Urinary bladder (tissue), 4 donors: ENCODE results near the gene DCBLD2. TPM values are rescaled to one million over a fixed set of nuclear protein-coding genes. Genes with fewer than 3 reads are reported as not detected.
A peak's percentile ranks its signal among the peaks of the same experiment; 100 is the strongest.

Experiments used
- DNase-seq: peaks from one replicate; pipeline ENCODE4 v3.0.0-alpha.2; 2015; ENCODE audit errors: extremely low spot score
- H3K27ac ChIP-seq: one replicate; pipeline ENCODE4 v1.5.1; 2013; ENCODE audit warnings: low read depth, mild to moderate bottlenecking, moderate library complexity
- H3K36me3 ChIP-seq: one replicate; pipeline ENCODE4 v1.6.1; 2013; ENCODE audit warnings: mild to moderate bottlenecking, moderate library complexity; ENCODE audit not compliant: insufficient read depth
- H3K4me1 ChIP-seq: one replicate; pipeline ENCODE4 v1.6.1; 2013; ENCODE audit warnings: mild to moderate bottlenecking, moderate library complexity; ENCODE audit not compliant: insufficient read depth
- H3K4me3 ChIP-seq: one replicate; pipeline ENCODE4 v1.5.1; 2013; ENCODE audit warnings: low read depth, low read length
- WGBS: extraction: QIAGEN DNeasy Blood & Tissue Kit; methylation state at CpG from one replicate; pipeline ENCODE4 v1.1.7; 2013; 5-methylcytosine and 5-hydroxymethylcytosine counted together
- polyA plus RNA-seq: library from polyadenylated mRNA; stranded (reverse); fragments of 200-250 nt; gene quantifications from one replicate; pipeline ENCODE4 v1.2.3, GENCODE V29; 2013
- total RNA-seq: library from RNA; depleted of rRNA; stranded (reverse); fragments of >200 nt; gene quantifications from one replicate; pipeline ENCODE4 v1.2.3, GENCODE V29; 2014
- donor health status: healthy with polysubstance abuse.
- donor health status: healthy.

The DCBLD2 gene
- total and polyA plus RNA-seq, 2 donors: 16.0 to 79.6 TPM

DNA sequence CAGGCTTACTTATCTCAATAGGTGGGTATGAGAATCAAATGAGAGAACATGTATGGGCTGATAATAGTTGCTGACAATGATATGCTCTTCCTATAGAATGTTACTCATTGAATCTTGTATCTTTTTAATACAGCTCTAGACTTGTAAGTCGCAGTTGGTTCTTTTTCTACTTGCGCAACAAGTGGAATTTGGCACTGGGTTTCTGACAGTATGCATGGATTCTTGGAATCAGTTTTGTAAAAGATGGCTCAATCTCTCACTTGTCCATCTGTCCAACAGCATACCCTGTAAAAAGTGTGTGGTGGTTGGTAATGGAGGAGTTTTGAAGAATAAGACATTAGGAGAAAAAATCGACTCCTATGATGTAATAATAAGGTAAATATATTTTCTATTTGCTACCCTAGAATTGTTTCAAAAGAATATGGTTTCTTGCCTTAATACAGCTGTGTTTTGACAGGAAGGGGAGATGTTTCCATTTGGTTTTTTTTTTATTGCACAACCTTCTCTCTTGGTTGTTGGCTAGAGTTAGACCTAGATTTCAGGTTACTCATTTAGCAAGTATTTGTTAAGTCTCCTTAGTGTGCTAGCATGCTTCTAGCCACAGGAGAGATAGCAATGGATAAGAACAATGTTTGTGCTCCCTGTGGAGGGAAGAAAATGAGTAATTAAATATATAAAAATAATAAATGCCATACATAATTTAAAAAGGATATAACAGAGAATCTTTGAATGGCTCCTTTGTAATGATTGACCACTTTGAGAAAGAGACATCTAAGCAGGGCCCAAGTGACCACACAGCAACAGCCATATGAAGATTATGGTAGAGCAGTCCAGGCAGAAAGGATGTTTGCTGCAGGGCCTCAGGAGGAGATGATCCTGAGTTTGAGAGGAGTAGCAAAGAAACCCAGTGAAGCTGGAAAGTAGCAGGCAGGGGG, 116.6 kb downstream of the DCBLD2 start:
- Histone ChIP-seq H3K4me3 (no peak overlapping the region), H3K36me3 (no peaks in the 10 kb centered on the region), H3K27ac (peak overlapping the region; percentile 45), H3K4me1 (no peaks in the 10 kb centered on the region)
- 60% methylated on average over 3 of the region's 3 CpGs for WGBS
- no peak for DNase-seq

GRCh38 chr3:98784042-98784441, 117.5 kb downstream of the DCBLD2 start:
- WGBS: 86% methylated on average over 5 of the region's 5 CpGs
- DNase-seq: no peak
- H3K27ac ChIP-seq: no peak overlapping the region

DNA sequence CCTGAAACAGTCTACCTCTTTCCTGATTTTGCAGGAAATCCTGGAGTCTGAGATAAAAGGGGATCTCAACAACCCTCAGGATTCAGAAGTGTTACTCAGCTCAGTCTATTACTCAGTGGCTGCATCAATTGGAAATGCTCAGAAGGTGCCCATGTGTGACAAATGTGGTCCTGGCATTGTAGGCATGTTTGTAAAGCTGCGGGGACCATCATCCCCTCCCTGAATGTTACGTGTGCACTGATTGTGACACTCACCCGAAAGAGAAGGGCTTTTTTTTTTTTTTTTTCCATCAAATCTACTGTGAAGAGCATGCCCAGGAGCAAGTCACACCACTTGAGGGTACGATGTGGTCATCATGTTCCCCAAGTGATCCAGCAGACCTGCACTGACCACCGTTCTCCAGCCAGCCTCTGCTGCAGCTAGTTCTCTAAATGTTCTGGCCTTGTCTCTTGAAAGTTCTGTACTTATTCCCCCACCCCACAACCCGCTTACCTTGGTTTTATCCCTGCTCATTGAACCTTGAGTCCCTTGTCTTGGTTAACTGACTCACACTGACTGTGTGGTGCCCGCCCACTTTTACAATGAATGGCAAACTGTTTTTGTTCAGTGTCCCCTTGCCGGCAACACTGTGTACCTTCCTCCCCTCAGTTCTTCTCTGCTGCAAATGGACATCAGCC, 118.5 kb downstream of the DCBLD2 start:
- H3K27ac ChIP-seq: no peak overlapping the region
- WGBS: 91% methylated on average over 8 of the region's 8 CpGs
- no peaks in the 10 kb centered on the region for H3K36me3 ChIP-seq
- H3K4me3 ChIP-seq: no peak overlapping the region
- DNase-seq: no peak
- H3K4me1 ChIP-seq: no peaks in the 10 kb centered on the region

More at GRCh38 chr3:98784042-98784441, 117.5 kb downstream of the DCBLD2 start:
- Histone ChIP-seq H3K4me1 (no peaks in the 10 kb centered on the region), H3K4me3 (no peak overlapping the region), H3K36me3 (no peaks in the 10 kb centered on the region)

GRCh38 chr3:98780343-98780742, 121.2 kb downstream of the DCBLD2 start:
- H3K27ac ChIP-seq: no peak overlapping the region

DNA sequence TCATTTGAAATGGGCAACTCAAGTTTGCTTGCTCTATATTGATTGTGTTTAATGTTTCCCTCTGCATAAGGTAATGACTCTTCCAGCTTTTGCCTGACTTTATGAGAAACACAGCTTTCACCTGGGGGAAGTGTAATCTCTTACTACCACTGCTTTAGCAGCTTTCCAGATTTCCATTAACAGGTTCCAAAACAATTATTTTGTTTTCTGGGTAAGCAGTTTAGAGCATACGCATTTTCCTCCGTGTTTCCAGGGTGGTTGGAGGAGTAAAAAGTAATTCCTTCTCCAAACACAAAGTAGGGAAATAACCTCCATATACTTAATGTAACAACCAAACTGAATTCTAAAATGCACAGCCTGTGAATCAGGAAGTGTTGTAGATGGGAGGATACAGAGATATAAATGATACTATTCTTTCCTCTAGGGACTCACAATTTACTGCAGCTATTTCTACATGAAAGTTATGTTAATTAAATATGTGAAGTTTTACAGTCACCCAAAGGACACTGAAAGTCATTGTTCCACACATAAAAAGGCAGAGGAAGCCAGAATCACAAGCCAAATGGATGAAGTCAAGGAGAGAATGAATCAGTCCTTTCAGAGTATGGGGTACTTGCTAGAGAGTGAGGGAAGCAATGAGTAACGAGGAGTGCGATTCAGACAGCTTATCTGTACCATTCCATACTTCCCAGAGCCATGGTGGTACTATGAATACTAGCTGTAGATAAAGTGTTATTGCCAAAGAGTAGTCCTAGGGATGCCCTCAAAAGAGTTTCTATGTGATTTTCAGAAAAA, 121.8 kb downstream of the DCBLD2 start:
- H3K4me3 ChIP-seq: no peak overlapping the region
- no peak for DNase-seq
- no peak overlapping the region for H3K27ac ChIP-seq
- no peaks in the 10 kb centered on the region for H3K4me1 ChIP-seq
- H3K36me3 ChIP-seq: no peaks in the 10 kb centered on the region
- WGBS: 81% methylated on average over 4 of the region's 4 CpGs

More at GRCh38 chr3:98780343-98780742, 121.2 kb downstream of the DCBLD2 start:
- 90% methylated on average over 2 of the region's 2 CpGs for WGBS
- Histone ChIP-seq H3K36me3 (no peaks in the 10 kb centered on the region), H3K4me3 (no peak overlapping the region), H3K4me1 (no peaks in the 10 kb centered on the region)
- no peak for DNase-seq

DNA sequence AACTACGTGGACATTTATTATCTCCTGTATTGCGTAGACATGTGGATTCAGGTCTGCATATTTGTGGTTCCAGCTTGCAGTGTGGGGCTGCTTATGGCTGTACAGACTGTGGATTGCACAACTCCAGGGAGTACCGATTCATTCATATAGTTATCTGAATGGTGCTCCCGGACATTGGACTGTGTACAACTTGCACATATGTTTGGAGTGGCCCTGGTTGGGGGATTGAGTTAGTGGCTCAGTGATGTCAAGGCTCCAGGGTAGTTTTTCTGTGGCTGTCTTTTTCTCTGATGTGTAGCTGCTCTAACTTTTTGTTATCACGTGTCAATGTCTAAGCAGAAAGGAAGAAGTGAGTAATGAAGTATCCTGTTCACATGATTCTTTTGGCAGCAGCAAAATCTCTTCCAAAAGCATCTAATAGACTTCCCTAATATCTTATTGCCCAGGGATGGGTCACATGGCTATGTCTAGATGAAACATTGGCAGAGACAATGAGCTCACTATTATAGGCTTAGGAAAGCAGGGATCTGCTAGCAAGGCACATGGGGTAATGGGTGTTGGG, 122.6 kb downstream of the DCBLD2 start:
- DNase-seq: no peak
- no peaks in the 10 kb centered on the region for H3K36me3 ChIP-seq
- H3K4me1 ChIP-seq: no peaks in the 10 kb centered on the region
- no peak overlapping the region for H3K4me3 ChIP-seq
- WGBS: 44% methylated on average over 5 of the region's 5 CpGs
- no peak overlapping the region for H3K27ac ChIP-seq

DNA sequence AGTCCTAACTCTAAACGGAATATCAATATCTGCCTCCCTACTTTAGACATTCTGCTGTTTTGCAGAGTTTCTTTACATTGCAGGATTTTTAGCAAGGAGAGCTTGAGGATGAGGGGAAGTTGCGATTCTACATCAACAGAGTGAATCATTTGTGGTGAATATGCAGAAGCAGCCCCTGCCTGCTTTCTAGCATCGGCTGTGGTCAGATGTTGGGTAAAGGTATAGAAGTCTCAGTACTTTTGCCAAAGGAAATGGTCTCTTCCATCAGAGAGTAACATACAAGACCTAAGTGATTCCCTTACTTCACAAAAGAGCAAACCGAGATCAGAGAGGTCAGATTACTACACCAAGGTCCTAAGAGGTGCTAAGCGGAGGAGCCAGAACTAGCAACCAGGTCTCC, 123.1 kb downstream of the DCBLD2 start:
- Histone ChIP-seq H3K4me1 (no peaks in the 10 kb centered on the region), H3K27ac (no peak overlapping the region), H3K36me3 (no peaks in the 10 kb centered on the region), H3K4me3 (no peak overlapping the region)
- WGBS: 80% methylated on average over 5 of the region's 5 CpGs
- no peak for DNase-seq

GRCh38 chr3:98777801-98778220, 123.7 kb downstream of the DCBLD2 start:
- Histone ChIP-seq H3K4me3 (no peak overlapping the region), H3K4me1 (no peaks in the 10 kb centered on the region), H3K27ac (no peak overlapping the region), H3K36me3 (no peaks in the 10 kb centered on the region)
- no peak for DNase-seq

- no peak for DNase-seq
- no peak overlapping the region for H3K27ac ChIP-seq
- H3K4me1 ChIP-seq: no peaks in the 10 kb centered on the region
- H3K4me3 ChIP-seq: no peak overlapping the region
- WGBS: 97% methylated on average over 2 of the region's 2 CpGs
- no peaks in the 10 kb centered on the region for H3K36me3 ChIP-seq
Measured at GRCh38 chr3:98777286-98777685, 124.2 kb downstream of the DCBLD2 start.

- H3K27ac ChIP-seq: no peak overlapping the region
- H3K4me3 ChIP-seq: no peak overlapping the region
- no peaks in the 10 kb centered on the region for H3K4me1 ChIP-seq
- no peaks in the 10 kb centered on the region for H3K36me3 ChIP-seq
- DNase-seq: no peak
Measured at GRCh38 chr3:98776140-98776493, 125.4 kb downstream of the DCBLD2 start.

DNA sequence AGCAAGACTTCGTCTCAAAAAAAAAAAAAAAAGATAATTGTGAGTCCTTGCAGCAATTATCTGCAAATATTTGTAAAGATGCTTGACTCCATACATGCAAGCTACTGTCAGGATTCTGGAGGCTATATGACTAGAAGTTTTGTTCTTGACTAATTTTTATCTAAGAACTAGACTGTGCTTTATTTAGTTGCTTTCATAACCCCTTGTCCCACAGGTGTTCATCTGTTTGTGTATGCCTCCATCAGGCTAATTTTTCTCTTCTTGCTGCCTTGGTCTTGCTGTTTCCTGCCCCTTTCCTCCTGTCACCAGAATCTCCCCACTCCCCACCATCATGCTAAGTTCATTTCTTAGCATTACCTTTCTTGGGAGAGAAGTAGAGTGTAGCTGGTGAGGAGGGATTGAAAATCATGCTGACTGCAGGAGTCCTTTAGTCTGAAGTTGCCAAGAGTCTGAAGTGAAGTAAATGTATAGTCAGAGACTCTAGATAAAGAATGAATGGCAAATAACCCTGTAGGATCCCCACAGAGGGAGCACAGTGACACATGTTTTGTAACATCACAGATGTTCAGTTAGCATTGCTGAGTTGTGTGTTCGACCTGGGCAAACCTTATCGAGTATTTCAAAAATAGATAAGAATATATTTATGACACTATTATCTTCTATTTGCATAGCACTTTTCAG, 125.9 kb downstream of the DCBLD2 start:
- no peak overlapping the region for H3K4me3 ChIP-seq
- H3K4me1 ChIP-seq: no peaks in the 10 kb centered on the region
- no peak for DNase-seq
- 69% methylated on average over 3 of the region's 3 CpGs for WGBS
- no peaks in the 10 kb centered on the region for H3K36me3 ChIP-seq
- H3K27ac ChIP-seq: no peak overlapping the region

DNA sequence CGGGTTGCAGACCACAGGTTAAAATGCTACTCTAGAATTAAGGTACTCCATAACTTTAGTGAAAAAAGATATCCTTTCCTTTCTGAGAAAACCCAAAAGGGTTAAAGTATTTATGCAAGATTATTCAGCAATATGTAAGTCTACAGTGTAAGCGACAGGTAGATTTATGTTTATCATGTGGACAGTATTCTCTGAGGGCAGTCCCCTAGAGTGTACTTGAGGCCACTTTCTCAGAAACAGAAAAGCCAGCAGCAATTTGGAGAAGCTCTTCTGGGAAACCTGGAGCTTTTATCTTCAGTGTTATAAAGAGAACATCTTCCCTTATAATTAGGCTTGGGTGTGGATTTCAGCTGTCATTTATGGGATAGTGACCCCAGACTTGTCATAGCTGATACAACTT, 129.5 kb downstream of the DCBLD2 start:
- H3K27ac ChIP-seq: no peak overlapping the region
- H3K4me3 ChIP-seq: no peak overlapping the region
- no peak for DNase-seq
- no peaks in the 10 kb centered on the region for H3K36me3 ChIP-seq
- no peaks in the 10 kb centered on the region for H3K4me1 ChIP-seq
- 92% methylated on average over 2 of the region's 2 CpGs for WGBS
